HL-60 (cell line): ENCODE results near the gene CFAP141.

Experiments used
- GABPA ChIP-seq: IDR thresholded peaks from 2 replicates; pipeline ENCODE4 v1.6.1; 2012; ENCODE audit warnings: low read depth
- POLR2AphosphoS5 ChIP-seq: IDR thresholded peaks from 2 replicates; pipeline ENCODE4 v1.6.1; 2012; ENCODE audit warnings: low read depth
- REST ChIP-seq: IDR thresholded peaks from 2 replicates; pipeline ENCODE4 v1.6.1; 2012; ENCODE audit warnings: low read depth; ENCODE audit not compliant: insufficient replicate concordance
- SPI1 ChIP-seq: IDR thresholded peaks from 2 replicates; pipeline ENCODE4 v1.6.1; 2012; ENCODE audit warnings: low read depth, mild to moderate bottlenecking, borderline replicate concordance
- TF ChIP-seq, protein P1 (sequence below): IDR thresholded peaks from one replicate; pipeline ENCODE4 v1.5.1; 2011; ENCODE audit warnings: low read length, control low read depth, inconsistent platforms; ENCODE audit not compliant: insufficient read depth

- TF ChIP-seq GABPA (no peak), SPI1 (no peak), REST (no peak), POLR2AphosphoS5 (no peak)
- TF ChIP-seq, protein P1, sequence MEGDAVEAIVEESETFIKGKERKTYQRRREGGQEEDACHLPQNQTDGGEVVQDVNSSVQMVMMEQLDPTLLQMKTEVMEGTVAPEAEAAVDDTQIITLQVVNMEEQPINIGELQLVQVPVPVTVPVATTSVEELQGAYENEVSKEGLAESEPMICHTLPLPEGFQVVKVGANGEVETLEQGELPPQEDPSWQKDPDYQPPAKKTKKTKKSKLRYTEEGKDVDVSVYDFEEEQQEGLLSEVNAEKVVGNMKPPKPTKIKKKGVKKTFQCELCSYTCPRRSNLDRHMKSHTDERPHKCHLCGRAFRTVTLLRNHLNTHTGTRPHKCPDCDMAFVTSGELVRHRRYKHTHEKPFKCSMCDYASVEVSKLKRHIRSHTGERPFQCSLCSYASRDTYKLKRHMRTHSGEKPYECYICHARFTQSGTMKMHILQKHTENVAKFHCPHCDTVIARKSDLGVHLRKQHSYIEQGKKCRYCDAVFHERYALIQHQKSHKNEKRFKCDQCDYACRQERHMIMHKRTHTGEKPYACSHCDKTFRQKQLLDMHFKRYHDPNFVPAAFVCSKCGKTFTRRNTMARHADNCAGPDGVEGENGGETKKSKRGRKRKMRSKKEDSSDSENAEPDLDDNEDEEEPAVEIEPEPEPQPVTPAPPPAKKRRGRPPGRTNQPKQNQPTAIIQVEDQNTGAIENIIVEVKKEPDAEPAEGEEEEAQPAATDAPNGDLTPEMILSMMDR: no peak
Observed at GRCh38 chr1:154170547-154171222, 35.4 kb downstream of the CFAP141 start.
